GM18517 (cell line): Measurements from ENCODE around the gene BANK1.

Experiments used
- ATAC-seq: cut with Tn5 transposase; IDR thresholded peaks from one replicate; pipeline ENCODE4 v1.9.1; 2021; ENCODE audit warnings: mild to moderate bottlenecking, moderate library complexity; ENCODE audit not compliant: unreplicated experiment

The BANK1 gene

GRCh38 chr4:102105983-102106382, 315.5 kb downstream of the BANK1 start:
- ATAC-seq = no peak

GRCh38 chr4:102114118-102114630, 323.6 kb downstream of the BANK1 start:
- no peak for ATAC-seq

DNA sequence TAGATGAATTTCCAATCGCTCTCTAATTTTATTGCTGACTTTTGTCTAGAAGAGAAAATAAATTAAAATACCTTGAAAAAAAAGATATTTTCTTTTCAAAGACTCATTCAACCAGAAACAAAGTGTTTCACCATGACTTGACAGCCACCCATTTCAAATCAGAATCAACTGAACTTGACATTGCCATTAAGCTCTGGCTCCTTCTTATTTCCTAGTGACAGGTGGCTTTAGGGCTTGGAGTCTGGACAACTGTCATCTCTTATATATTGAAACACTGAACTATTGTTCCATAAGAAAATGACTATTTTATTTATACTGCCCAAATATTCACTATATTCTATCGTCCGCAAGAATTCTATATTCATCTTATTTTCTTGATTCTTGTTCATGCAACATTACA, 325.6 kb downstream of the BANK1 start:
- ATAC-seq = no peak

DNA sequence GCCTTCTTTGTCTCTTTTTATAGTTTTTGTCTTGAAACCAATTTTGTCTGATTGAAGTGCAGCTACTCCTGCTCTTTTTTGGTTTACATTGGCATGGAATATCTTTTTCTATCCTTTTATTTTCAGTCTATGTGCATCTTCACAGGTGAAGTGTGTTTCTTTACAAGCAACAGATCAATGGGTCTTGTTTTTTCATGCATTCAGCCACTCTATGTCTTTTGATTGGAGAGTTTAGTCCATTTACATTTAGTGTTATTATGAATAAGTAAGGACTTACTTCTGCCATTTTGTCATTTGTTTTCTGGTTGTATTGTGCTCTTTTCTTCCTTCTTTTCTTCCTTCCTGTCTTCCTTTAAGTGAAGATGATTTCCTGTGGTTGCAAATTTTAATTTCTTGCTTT, 330.3 kb downstream of the BANK1 start:
- no peak for ATAC-seq
